ENCODE measurements around the gene MAP1LC3B2. TPM values are rescaled to one million over a fixed set of nuclear protein-coding genes. Genes with fewer than 3 reads are reported as not detected.

The MAP1LC3B2 gene
- total RNA-seq, 6 donors from 2014 or later, result 1.5 to 5.7 (median 2.5) TPM; not detected in 2

DNA sequence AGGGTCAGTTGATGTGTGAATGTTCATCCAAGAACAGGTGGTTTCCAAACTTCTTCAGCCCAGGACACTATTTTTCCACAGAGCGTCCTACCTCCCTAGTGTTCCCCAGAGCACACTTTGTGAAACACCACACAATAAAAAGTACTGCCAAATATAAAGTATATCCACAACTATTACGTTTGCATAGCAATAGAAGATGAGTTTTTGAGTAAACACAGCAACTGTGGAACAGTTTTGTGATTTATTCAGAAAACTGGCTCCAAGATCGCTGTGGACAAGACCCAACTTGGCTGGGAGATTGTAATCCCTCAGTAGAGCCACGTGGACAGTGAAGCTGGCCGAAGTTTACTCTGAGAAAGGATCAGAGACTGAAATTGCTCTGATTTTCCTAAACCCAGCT lies 14.5 kb upstream of the MAP1LC3B2 start:
- 58 to 60% methylated on average over 5 of the region's 5 CpGs for WGBS, 2 donors
- peak in 1 of 2 donors; percentile 81 for ATAC-seq (ENCODE audit: low FRiP score in 2 of 2)

GRCh38 chr12:116545144-116545543 lies 14.0 kb upstream of the MAP1LC3B2 start:
- no peak overlapping the region for H3K4me3 ChIP-seq
- H3K9me3 ChIP-seq, result no peaks in the 10 kb centered on the region
- no peaks in the 10 kb centered on the region for H3K27me3 ChIP-seq
- H3K36me3 ChIP-seq, result no peaks in the 10 kb centered on the region
- WGBS, 2 donors, result 58 to 62% methylated on average over 6 of the region's 6 CpGs
- no peak for TF ChIP-seq POLR2A (IDR thresholded peaks at IDR 0.05)
- TF ChIP-seq POLR2AphosphoS5 (IDR thresholded peaks at IDR 0.05), result no peak
- TF ChIP-seq EP300 (IDR thresholded peaks at IDR 0.05), result no peak
- DNase-seq (no peak), ATAC-seq (ENCODE audit: low FRiP score in 2 of 2) (peak in 1 of 2 donors; percentile 44)
- H3K27ac ChIP-seq, result no peak overlapping the region
- peaks cover 3 to 28% (median 18%) of the 10 kb centered on the region in 4 donors for H3K4me1 ChIP-seq

More for the DNA sequence above, 14.5 kb upstream of the MAP1LC3B2 start:
- H3K9me3 ChIP-seq, result no peaks in the 10 kb centered on the region
- H3K4me3 ChIP-seq, result no peak overlapping the region
- no peak for TF ChIP-seq EP300 (IDR thresholded peaks at IDR 0.05)
- no peak for TF ChIP-seq POLR2AphosphoS5 (IDR thresholded peaks at IDR 0.05)
- no peak for TF ChIP-seq POLR2A (IDR thresholded peaks at IDR 0.05)
- TF ChIP-seq, protein P1, sequence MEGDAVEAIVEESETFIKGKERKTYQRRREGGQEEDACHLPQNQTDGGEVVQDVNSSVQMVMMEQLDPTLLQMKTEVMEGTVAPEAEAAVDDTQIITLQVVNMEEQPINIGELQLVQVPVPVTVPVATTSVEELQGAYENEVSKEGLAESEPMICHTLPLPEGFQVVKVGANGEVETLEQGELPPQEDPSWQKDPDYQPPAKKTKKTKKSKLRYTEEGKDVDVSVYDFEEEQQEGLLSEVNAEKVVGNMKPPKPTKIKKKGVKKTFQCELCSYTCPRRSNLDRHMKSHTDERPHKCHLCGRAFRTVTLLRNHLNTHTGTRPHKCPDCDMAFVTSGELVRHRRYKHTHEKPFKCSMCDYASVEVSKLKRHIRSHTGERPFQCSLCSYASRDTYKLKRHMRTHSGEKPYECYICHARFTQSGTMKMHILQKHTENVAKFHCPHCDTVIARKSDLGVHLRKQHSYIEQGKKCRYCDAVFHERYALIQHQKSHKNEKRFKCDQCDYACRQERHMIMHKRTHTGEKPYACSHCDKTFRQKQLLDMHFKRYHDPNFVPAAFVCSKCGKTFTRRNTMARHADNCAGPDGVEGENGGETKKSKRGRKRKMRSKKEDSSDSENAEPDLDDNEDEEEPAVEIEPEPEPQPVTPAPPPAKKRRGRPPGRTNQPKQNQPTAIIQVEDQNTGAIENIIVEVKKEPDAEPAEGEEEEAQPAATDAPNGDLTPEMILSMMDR (IDR thresholded peaks at IDR 0.05), result no peak
- no peak for DNase-seq
- H3K27ac ChIP-seq, result no peak overlapping the region
- H3K4me1 ChIP-seq, result peaks cover 6 to 33% (median 23%) of the 10 kb centered on the region in 4 donors
- H3K27me3 ChIP-seq, result no peaks in the 10 kb centered on the region
- H3K36me3 ChIP-seq, result no peaks in the 10 kb centered on the region

DNA sequence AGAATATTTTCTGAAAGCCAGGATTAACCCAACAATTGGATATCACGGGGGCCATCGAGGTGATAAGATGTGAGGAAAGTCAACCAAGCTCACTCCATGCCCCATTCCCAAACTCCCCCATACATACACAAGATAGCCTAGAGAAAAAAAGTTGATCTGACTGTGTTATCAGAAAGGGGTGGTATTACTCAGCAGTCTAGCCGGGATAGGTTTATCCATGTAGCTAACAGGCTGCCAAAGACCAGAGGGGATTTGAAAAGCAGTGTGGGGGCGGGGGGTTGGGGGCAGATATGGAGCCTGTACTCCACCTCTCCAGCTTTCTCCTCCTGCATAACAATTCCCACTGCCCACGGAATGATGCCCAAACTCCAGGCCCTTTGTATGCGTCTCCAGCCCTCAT lies 13.2 kb upstream of the MAP1LC3B2 start:
- no peak overlapping the region for H3K27ac ChIP-seq
- H3K27me3 ChIP-seq, result no peaks in the 10 kb centered on the region
- peaks cover 3 to 26% (median 15%) of the 10 kb centered on the region in 4 donors for H3K4me1 ChIP-seq
- DNase-seq, result no peak
- TF ChIP-seq EP300 (IDR thresholded peaks at IDR 0.05) (no peak), POLR2A (IDR thresholded peaks at IDR 0.05) (no peak), POLR2AphosphoS5 (IDR thresholded peaks at IDR 0.05) (no peak)
- TF ChIP-seq, protein P1 (IDR thresholded peaks at IDR 0.05), result no peak
- ATAC-seq (ENCODE audit: low FRiP score in 2 of 2), result no peak
- no peak overlapping the region for H3K4me3 ChIP-seq
- WGBS, 2 donors, result 87 to 96% methylated on average over 5 to 6 of the region's 6 CpGs
- no peaks in the 10 kb centered on the region for H3K36me3 ChIP-seq
- no peaks in the 10 kb centered on the region for H3K9me3 ChIP-seq

DNA sequence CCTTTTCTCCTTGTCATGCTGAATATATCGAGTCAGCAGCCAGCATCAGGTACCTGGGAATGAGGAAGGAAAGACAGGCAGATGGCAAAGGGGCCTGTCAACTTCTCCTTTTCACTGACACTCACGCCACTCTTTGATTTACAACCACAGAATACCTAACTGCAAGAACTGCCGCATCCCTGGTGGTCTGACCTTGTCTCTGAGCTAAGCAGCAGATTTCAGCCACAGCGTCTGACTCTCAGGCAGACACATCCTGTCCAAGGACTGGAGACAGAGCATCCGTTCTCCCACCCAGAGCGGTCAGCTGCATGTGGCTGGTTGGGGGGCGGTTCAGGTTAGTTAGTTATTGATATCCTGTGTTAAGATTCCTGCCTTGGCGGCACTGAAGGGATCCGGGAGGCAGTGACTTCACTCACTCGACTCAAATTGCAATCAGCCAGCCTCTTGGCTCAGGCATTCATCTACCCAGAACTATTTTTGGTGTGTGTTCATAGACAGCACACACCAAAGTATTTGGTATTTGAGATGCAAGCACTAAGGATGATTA lies 11.2 kb upstream of the MAP1LC3B2 start:
- WGBS, 2 donors, result 24 to 38% methylated on average over 9 to 10 of the region's 10 CpGs
- DNase-seq, result no peak
- no peak overlapping the region for H3K4me3 ChIP-seq
- H3K9me3 ChIP-seq, result no peaks in the 10 kb centered on the region
- H3K27ac ChIP-seq, result peak overlapping the region in 1 of 4 donors; percentile 42
- peaks cover 3 to 20% (median 8%) of the 10 kb centered on the region in 4 donors for H3K4me1 ChIP-seq
- ATAC-seq (ENCODE audit: low FRiP score in 2 of 2), result no peak
- no peaks in the 10 kb centered on the region for H3K36me3 ChIP-seq
- H3K27me3 ChIP-seq, result no peaks in the 10 kb centered on the region
- TF ChIP-seq POLR2AphosphoS5 (IDR thresholded peaks at IDR 0.05) (no peak), POLR2A (IDR thresholded peaks at IDR 0.05) (no peak), EP300 (IDR thresholded peaks at IDR 0.05) (no peak)
- TF ChIP-seq, protein P1 (IDR thresholded peaks at IDR 0.05), result no peak

DNA sequence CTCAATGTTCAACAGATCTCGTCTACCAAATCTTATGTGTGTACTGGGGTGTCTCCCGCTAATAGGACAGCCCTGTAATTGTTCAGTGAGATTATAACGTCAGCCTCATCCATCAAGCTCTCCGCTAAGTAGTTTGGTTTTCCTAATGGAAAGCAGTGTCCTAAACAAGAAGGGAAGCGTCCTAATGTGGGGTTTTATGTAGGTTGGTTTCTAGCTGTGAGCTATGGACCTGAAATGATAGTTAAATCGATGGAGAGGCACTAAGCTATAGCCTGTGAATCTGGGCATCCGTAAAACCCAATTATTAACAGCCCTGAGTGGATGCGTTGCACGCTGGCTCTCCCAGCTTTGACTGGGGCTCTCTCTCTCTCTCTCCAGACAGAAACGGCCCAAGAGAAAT lies 9.2 kb upstream of the MAP1LC3B2 start:
- ATAC-seq (ENCODE audit: low FRiP score in 2 of 2) (no peak), DNase-seq (no peak)
- TF ChIP-seq POLR2AphosphoS5 (IDR thresholded peaks at IDR 0.05) (no peak), EP300 (IDR thresholded peaks at IDR 0.05) (no peak)
- TF ChIP-seq, protein P1 (IDR thresholded peaks at IDR 0.05), result no peak
- Histone ChIP-seq H3K9me3 (no peaks in the 10 kb centered on the region), H3K27me3 (no peaks in the 10 kb centered on the region), H3K4me1 (peaks cover 0 to 5% (median 2%) of the 10 kb centered on the region in 4 donors), H3K27ac (no peak overlapping the region), H3K36me3 (no peaks in the 10 kb centered on the region), H3K4me3 (no peak overlapping the region)
- 81% methylated on average over 10 of the region's 10 CpGs for WGBS, 2 donors

All from upper lobe of left lung (tissue), 6 donors.